ENCODE results near the gene TRIM3.
"Not testable (repeated sequence)": the region's sequence is repeated elsewhere in the genome, so short reads cannot be mapped to it uniquely, and the experiment has no call there.

Gene TRIM3

DNA sequence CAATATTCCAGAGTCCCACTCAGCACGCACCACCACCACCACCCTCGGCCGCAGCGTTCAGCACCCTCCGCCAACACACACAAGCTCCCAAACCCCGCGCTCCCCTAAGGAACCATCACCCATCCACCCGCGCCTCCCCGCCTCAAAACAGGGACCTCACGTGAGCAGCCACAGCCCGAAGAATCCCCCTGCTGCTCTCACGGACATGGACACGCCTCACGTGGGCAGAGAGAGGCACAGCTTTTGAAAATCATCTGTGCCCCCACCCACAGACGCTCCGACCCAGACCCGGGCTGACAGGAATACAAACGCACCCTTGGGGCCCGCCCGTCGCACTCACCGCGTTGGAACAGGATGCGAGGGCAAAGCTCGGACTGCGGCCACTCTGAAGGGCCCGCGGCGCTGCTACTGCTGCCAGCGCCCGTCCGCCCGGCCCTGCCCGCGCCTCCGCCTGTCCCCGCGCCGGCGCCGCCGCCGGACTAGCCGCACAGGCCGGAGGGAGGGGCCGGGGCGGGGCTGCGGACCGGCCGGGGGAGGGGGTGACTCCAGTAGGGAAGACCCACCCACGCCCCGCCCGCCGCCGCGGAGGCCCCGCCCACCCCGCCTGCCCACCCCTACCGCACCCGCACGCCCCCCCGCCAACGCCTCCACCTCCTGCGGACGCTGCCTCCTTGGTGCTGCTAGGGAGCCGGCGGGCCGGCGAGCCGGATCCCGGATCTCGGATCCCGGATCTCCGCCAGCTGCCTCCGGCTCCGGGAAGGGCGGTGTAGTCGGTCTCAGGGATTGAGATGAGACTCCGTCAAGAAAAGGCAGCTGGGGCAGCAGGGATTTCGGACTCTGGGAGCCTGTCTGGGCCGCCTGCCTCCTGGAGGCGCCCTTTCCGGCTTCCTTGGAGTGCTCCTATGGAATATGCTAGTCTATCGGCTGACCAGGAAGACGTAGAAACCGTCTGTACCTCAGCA is at the start of gene TRIM3:
Gene TRIM3 (minus strand): TSS at position 491 of the 962 bp plus-strand sequence. CDS start 8,246 bp downstream, outside the sequence.
- peak; percentile 59 for DNase-seq (ENCODE audit: low read depth)

DNA sequence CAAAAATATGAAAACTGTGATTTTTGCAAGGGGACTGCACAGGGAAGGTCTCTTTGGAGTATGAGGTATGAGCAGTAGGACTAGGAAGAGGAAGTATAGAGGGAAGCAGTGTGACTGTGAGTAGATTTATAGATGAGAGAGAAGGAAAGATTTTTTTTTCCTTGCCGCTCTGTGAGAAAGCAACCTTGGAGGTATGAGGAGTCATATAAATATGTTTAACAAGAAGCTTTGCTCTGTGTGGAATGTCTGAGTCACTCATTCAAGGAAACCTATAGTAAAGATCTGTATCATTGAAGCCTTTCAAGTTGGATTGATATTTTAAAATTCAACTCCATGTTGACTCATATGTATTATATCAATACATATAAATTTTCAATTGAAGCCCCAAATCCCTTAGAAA is 49.5 kb upstream of the TRIM3 start:
- no peak for DNase-seq (ENCODE audit: low read depth)

DNA sequence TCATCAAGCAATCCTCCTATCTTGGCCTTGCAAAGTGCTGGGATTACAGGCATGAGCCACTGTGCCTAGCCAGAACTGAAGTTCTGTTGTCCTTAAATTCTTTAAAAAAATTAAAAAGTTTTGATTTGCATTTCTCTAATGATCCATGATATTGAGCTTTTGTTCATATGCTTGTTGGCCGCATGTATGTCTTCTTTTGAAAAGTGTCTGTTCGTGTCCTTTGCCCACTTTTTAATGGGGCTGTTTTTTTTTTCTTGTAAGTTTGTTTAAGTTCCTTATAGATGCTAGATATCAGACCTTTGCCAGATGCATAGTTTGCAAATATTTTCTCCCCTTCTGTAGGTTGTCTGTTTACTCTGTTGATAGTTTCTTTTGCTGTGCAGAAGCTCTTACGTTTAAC is 48.2 kb upstream of the TRIM3 start:
- DNase-seq (ENCODE audit: low read depth), result not testable (repeated sequence)

- no peak for DNase-seq (ENCODE audit: low read depth)
Measured at GRCh38 chr11:6520265-6520664, 46.5 kb upstream of the TRIM3 start.

DNA sequence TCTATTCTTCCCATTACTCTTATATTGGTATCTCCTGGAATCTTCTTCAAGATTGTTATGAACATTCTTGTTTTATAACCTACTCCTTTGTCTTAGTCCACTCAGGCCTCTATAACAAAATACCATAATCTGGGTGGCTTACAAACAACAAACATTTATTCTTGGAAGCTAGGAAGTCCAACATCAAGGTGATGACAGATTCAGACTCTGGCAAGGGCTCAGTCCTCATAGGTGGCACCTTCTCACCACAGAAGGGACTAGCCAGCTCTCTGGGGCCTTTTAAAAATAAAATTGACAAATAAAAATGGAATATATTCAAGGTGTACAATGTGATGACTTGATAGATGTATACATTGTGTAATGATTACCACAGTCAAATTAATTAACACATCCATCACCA is 43.1 kb upstream of the TRIM3 start:
- DNase-seq (ENCODE audit: low read depth), result no peak

- no peak for DNase-seq (ENCODE audit: low read depth)
Measured at GRCh38 chr11:6505577-6506240, 32.0 kb upstream of the TRIM3 start.

DNA sequence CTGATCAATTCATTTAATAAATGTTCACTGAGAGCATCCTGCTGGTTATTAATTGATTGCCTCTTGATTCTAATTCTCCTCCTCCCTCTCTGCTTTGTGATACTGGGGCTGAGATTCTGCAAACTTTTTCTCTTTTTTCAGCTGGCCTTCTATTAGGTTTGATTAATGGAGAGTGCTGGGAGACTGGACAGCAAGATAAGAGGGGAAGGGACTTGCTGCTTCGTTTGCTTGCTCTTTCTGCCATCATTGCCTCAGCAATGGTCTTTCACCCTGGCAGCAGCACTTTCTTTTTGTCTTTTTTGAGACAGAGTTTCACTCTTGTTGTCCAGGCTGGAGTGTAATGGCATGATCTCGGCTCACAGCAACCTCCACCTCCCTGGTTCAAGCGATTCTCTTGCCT is 30.4 kb upstream of the TRIM3 start:
- DNase-seq (ENCODE audit: low read depth), result no peak

GRCh38 chr11:6502382-6502781 is 28.6 kb upstream of the TRIM3 start:
- DNase-seq (ENCODE audit: low read depth), result no peak

DNA sequence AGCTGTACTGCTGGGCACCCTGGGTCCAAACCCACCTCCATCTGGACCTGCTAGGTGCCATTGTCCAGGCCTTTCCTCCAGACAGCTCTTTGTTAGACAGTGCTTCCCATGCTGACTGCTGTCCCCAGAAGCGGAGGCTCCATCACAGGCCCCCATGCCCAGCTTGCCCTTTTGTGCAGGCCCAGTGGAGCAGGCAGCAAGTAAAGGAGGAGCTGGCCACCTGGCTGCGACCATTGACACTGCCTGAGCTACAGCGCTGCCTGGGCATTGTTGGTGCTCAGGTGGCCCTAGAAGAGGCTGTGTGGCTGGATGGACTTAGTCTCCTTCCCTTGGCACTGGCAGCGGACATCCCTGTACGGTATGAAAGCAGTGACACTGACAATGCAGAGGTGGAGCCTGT is 24.8 kb upstream of the TRIM3 start:
- no peak for DNase-seq (ENCODE audit: low read depth)

DNA sequence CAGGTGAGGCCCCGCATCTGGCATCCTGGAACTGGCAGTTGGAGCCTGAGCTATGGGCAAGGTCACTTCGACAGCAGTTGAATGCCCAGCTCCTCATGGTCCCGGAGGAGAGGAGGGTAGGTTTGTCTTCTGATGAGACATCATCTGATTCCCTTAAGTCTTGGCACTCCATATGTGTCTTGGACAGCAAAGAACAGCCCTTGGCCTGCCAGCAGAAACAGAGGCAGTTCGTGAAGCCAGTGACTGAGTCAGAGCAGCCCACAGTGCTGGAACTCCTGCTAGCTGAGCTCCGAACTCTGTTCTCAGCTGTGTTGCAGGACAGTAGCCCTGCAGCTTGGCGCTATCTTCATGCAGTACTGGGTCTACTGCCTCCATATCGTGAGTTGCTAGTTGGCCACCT is 24.4 kb upstream of the TRIM3 start:
- DNase-seq (ENCODE audit: low read depth), result no peak

- DNase-seq (ENCODE audit: low read depth), result no peak
Measured at GRCh38 chr11:6497069-6497839, 23.5 kb upstream of the TRIM3 start, which contains the start of gene DNHD1. DNHD1 (plus strand) TSS chr11:6497280; CDS start chr11:6498216, 936 bp downstream.

- no peak for DNase-seq (ENCODE audit: low read depth)
Measured at GRCh38 chr11:6489306-6489705, 15.6 kb upstream of the TRIM3 start.

- DNase-seq (ENCODE audit: low read depth), result no peak
Measured at GRCh38 chr11:6488821-6489220, 15.1 kb upstream of the TRIM3 start.

DNA sequence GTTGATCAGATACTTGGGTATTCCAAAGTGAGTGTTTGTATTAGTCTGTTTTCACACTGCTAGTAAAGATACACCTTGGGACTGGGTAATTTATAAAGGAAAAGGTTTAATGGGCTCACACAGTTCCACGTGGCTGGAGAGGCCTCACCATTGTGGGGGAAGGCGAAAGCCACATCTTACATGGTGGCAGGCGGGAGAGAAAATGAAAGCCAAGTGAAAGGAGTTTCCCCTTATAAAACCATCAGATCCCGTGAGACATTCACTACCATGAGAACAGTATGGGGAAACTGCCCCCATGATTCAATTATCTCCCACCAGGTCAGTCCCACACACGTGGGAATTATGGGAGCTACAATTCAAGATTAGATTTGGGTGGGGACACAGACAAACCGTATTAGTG is 14.6 kb upstream of the TRIM3 start:
- no peak for DNase-seq (ENCODE audit: low read depth)

DNA sequence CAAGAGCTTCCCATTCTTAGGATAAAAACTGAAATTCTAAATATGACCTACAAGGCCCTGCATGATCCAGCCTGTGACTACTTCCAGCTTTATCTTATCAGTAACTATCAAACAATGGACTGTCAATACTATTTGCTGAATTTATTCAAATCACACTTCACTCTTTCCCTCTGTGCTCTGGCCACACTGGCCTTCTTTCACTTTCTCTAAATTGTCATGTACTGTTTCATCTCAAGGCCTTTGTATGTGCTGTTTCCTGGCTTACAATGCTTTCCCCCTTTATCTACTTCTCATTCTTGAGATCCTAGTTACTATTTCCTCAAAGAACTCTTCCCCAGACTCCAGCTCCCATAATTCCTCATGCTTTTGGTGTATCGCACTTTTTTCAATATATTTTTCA is 13.2 kb upstream of the TRIM3 start:
- DNase-seq (ENCODE audit: low read depth), result no peak

DNA sequence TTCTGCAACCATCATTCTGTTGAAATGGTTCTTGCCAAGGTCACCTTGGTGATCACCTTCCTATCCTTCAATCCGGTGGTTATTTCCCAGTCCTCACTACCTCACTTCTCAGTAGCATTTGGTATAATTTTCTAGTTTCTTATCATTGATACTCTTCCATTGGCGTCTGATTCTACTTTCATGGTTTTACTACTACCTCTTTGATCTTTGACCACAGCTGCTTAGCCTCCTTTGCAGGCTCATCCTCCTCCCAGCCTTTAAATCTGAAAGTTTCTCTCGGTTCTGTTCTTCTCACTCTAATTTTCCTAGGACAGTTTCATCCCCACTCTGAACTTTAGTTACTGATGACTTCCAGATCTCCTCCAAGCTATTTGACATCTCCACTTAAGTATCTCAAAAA is 12.5 kb upstream of the TRIM3 start:
- no peak for DNase-seq (ENCODE audit: low read depth)

DNA sequence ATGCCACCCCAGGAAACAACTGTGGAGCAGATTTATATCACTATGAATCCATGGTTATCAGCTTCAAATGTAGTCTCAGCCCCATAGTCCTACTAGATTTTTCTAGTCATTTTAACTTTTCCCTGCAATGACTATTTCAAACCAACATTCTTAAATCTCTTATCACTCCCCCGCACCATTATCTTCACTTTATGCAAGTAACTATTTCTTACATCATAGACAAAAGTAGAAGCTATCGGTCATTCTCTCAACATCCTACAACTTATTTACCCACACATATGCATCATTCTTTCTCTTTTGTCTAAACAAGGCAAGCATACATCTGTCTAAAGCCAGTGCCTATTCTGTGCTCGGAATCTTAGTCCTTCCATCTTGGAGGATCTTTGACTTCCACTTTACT is 11.9 kb upstream of the TRIM3 start:
- no peak for DNase-seq (ENCODE audit: low read depth)

GRCh38 chr11:6483015-6483414 is 9.3 kb upstream of the TRIM3 start:
- no peak for DNase-seq (ENCODE audit: low read depth)

GRCh38 chr11:6482441-6482840 is 8.7 kb upstream of the TRIM3 start:
- DNase-seq (ENCODE audit: low read depth), result no peak

- no peak for DNase-seq (ENCODE audit: low read depth)
Measured at GRCh38 chr11:6481924-6482275, 8.2 kb upstream of the TRIM3 start.

GRCh38 chr11:6481012-6481923 is 7.5 kb upstream of the TRIM3 start, which contains the start of the genes ARFIP2 and TIMM10B:
ARFIP2 (minus strand) TSS chr11:6481331; CDS start chr11:6480421, 910 bp downstream.
TIMM10B (plus strand) TSS chr11:6481501; CDS start chr11:6481517, 16 bp downstream.
- DNase-seq (ENCODE audit: low read depth), result peak; percentile 93
